HG02970 (cell line): Measurements from ENCODE around the gene B4GALT2.
A peak's percentile ranks its signal among the peaks of the same experiment; 100 is the strongest.

Source experiments
- ATAC-seq: cut with Tn5 transposase; IDR thresholded peaks from one replicate; pipeline ENCODE4 v1.9.1; 2021; ENCODE audit warnings: mild to moderate bottlenecking, moderate library complexity, moderate number of reproducible peaks; ENCODE audit not compliant: unreplicated experiment, low FRiP score

The B4GALT2 gene

DNA sequence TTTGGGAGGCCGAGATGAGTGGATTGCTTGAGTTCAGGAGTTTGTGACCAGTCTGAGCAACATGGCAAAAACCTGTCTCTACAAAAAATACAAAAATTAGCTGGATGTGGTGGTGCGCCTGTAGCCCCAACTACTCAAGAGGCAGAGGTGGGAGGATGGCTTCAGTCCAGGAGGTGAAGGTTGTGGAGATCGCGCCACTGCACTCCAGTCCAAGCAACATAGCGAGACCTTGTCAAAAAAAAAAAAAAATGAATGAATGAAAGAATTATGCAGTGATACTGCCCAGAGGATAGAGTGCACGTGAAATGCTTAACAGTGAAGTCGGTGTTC lies 9.6 kb upstream of the B4GALT2 start:
- no peak for ATAC-seq

DNA sequence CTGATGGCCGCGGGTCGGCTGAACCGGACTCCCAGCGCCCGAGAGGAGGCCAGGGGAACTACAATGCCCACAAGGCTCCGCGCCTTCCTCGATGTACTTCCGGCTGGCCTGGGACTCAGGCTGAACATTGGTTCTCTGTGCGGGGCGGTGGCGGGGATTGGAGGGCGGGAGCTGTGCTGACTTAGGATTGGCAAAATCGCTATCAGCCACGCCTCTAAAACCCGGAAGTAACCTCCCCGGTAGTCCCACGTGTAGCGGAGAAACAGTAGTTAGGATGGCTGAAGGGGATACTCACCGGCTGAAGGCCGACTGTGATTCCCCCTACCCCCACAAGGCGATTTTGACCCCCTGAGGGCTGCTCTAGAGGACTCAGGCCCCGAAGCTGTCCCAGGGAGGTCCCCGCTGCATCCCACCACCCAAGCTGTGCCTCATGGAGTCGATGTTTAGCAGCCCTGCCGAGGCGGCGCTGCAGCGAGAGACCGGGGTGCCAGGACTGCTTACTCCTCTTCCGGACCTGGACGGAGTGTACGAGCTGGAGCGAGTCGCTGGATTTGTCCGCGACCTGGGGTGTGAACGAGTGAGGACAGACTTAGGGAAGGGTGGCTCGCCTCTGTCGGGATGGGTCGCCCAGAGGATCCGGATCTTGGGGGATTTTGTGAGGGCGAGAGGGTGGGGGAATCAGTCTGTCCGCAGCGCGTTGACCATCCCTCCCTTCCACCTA lies 9.1 kb upstream of the B4GALT2 start, which contains the start of gene DPH2:
DPH2 (plus strand) TSS at position 265 of the 721 bp plus-strand sequence; CDS start at position 431, 166 bp downstream.
- peak; percentile 79 for ATAC-seq

DNA sequence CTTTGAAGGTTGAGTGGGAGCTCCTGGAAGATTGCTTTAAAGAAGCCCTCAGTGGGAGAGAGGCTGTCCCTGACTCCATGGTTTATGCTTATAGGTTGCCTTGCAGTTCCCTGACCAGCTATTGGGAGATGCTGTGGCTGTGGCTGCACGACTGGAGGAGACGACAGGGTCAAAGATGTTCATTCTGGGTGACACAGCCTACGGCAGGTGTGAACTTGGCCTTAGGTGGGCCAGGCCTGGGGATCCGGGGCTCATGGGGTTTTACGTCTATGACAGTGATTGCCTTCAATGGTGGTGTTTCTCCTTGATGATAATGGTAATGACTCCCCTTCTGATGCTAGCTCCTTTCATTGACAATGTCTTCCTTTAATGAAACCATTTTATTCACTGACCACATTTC lies 8.5 kb upstream of the B4GALT2 start:
- no peak for ATAC-seq

DNA sequence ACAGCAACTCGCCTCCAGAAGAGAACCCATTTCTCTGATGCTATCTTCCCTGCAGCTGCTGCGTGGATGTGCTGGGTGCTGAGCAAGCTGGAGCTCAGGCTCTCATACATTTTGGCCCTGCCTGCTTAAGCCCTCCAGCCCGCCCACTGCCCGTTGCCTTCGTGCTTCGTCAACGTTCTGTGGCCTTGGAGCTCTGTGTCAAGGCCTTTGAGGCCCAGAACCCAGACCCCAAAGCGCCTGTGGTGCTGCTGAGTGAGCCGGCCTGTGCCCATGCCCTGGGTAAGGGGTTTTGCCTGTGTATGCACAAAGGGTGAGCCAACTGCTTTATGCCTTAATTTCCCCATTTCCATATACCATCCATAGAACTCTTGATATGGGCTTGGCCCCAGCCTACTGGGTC lies 8.1 kb upstream of the B4GALT2 start:
- no peak for ATAC-seq

DNA sequence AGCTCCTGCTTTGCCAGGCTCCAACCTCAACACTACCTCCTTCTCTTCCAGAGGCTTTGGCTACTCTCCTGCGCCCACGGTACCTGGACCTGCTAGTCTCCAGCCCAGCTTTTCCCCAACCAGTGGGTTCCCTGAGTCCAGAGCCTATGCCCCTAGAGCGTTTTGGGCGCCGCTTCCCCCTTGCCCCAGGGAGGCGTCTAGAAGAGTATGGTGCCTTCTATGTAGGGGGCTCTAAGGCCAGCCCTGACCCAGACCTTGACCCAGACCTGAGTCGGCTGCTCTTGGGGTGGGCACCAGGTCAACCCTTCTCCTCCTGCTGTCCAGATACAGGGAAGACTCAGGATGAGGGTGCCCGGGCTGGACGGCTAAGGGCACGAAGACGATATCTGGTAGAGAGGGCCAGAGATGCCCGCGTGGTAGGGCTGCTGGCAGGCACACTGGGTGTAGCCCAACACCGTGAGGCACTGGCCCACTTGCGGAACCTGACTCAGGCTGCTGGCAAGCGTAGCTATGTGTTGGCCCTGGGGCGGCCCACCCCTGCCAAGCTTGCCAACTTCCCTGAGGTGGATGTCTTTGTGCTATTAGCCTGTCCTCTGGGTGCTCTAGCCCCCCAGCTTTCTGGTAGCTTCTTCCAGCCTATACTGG lies 7.6 kb upstream of the B4GALT2 start:
- no peak for ATAC-seq

DNA sequence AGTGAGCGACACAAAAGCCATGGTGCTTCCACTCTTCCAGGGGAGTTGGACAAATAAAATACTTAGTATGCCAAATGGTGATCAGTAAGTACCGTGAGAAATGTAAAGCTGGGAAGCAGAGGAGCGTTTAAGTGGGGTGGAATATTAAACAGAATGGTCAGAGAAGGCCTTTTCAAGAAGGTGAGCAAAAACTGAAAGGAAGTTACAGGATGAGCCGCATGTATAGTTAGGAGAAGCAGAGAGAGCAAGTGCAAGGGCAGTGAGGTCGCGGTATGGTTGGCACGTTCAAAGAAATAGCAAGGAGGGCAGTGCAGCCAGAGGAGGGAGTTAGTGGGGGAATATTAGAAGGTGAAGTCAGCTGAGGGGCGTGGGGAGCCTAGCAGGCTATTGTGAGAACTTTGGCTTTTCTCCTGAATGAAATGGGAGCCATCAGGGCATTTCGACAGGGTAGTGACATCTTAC lies 5.0 kb upstream of the B4GALT2 start:
- no peak for ATAC-seq

DNA sequence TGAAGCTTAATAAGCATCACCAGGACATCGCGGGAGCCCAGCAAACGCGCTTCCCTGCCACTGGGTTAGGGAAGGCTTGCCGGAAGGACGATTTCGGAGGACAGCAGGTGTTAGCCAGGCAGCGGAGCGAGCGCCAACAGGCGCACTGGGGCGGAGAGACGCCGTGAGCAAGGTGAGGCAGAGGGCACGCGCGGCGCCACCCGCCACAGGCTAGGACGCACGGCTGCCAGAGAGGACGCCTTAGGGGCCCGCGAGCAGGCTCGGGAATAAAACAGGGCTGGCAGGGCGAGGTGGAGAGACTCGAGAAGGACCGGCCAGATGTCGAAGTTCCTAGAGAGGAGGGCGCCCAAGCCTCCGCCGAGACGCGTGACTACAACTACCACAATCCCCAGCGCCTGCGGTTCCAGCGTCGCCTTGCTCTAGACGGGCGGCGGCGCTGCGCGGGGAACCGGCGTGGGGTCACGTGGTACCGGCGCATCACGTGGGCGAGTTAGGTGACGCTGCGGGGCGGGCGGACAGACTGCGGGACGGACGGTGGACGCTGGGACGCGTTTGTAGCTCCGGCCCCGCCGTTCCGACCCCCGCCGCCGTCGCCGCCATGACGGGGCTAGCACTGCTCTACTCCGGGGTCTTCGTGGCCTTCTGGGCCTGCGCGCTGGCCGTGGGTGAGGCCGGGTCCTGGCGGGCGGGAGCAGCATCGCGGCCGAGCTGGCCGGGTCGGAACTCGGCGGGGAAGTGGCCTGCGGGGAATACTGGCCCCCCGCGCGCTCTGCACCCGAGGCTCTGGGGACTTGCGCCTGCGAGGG lies 4.4 kb upstream of the B4GALT2 start, which contains the start of gene ATP6V0B:
ATP6V0B (plus strand) TSS at position 518 of the 806 bp plus-strand sequence; CDS start at position 599, 81 bp downstream.
- ATAC-seq = peak; percentile 76

DNA sequence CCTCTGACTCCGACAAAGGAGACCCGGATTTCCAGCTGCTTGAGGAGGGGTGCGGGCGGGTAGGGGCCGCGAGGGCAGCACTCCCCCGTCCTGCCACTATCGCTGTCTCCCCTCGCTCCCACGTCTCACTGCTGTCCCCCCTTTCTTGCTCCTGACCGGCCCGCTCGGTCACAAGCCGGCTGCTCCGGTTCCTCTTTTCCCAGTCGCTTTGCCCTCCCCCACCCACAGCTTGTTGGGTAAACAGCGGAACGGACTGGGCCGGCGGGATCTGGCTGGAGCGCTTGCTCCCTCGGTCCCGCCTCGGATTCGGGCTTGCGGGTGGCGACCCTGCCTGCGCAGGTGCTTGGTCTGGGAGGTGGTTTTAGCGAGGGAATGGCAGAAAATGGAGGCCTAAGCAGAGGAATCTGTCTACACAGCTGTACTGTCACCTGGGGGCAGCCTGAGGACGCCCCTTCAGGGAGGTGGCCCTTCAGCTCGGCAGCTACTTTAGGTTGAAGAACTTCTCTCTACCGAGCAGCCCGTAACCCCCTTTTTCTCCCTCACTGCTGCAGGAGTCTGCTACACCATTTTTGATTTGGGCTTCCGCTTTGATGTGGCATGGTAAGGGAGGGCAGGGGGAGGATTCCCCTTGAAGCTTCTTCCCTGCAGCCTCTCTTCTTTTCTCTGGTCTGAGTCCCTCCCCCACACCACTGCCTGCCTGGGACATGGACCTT lies 3.6 kb upstream of the B4GALT2 start:
- ATAC-seq = no peak

DNA sequence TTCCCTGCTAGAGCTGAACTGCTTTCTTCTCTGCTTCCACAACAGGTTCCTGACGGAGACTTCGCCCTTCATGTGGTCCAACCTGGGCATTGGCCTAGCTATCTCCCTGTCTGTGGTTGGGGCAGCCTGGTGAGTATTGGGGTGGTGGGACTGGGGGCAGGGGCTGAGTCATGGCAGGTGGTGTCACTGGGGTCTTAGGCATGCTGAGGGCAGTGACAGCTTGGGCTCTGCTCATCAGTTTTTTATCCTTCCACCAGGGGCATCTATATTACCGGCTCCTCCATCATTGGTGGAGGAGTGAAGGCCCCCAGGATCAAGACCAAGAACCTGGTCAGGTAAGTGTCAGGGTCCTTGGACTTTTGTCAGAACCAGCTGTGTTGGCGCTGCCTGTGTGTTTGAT lies 3.0 kb upstream of the B4GALT2 start:
- no peak for ATAC-seq

DNA sequence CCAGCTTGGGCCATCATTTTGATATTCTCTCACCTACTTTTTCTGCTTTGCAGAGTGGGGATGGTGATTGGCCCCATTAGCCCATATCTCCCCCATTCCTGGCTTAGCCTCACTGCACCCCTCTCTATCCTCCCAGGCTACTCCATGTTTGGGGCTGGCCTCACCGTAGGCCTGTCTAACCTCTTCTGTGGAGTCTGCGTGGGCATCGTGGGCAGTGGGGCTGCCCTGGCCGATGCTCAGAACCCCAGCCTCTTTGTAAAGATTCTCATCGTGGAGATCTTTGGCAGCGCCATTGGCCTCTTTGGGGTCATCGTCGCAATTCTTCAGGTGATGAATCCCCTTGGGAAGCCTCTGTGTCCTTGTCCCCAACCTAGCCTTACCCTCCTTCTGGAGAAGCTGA lies 2.1 kb upstream of the B4GALT2 start:
- no peak for ATAC-seq

DNA sequence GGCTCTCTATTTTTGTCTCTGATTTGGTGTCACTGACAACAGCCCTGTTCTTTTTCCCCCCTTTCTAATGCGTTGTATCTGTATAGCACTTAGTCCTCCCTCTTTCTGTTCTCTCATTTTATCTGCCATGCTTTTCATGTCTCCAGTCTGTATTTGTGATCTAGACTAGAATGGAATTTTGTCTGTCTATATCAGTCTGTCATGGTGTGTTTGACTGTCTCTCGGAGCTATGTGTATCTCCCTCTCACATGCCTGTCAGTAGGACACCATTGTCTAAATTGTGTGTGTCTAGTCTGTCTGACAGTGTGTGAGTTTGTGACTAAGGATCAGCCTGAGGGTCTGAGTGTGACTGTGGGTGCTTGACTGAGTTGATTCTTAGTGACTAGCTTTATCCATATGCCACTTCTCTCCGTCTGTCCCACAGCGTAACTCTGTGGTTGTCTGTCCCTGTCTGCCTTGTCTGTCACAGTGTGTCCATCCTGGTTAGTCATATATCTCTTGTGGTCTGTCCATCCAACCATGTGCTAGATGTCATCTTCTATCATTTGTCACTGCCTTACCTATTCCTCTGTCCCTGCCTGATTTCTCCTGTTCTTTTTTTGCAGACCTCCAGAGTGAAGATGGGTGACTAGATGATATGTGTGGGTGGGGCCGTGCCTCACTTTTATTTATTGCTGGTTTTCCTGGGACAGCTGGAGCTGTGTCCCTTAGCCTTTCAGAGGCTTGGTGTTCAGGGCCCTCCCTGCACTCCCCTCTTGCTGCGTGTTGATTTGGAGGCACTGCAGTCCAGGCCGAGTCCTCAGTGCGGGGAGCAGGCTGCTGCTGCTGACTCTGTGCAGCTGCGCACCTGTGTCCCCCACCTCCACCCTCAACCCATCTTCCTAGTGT lies 1.4 kb upstream of the B4GALT2 start:
- ATAC-seq = no peak

DNA sequence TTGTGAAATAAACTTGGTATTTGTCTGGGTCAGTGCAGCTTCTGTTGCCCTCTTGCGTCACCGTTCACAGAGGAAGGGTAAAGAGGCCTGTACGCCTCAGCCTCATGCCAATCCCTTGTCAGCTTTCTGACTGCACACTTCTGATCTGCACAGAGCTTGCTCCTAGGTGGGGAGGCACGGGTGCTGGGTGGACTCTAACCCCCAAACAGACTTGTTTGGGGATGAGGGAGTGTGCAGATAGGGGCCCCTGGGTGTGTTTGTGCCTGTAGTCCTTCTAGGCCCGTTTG lies 803 bp upstream of the B4GALT2 start:
- no peak for ATAC-seq

DNA sequence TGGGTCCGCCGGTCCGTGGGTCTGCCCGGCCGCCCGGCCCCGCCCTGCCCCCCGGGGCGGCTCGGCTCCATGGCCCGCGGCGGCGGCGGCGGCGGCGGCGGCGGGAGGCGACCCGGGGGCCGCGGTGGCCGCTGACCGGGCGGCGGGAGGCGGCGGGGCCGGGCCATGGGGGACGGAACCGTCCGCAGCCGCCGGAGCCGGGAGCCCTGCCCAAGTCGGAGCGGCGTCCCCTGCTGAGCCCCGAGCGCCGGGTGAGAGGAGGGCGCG lies 184 bp downstream of the B4GALT2 start:
- ATAC-seq = no peak

DNA sequence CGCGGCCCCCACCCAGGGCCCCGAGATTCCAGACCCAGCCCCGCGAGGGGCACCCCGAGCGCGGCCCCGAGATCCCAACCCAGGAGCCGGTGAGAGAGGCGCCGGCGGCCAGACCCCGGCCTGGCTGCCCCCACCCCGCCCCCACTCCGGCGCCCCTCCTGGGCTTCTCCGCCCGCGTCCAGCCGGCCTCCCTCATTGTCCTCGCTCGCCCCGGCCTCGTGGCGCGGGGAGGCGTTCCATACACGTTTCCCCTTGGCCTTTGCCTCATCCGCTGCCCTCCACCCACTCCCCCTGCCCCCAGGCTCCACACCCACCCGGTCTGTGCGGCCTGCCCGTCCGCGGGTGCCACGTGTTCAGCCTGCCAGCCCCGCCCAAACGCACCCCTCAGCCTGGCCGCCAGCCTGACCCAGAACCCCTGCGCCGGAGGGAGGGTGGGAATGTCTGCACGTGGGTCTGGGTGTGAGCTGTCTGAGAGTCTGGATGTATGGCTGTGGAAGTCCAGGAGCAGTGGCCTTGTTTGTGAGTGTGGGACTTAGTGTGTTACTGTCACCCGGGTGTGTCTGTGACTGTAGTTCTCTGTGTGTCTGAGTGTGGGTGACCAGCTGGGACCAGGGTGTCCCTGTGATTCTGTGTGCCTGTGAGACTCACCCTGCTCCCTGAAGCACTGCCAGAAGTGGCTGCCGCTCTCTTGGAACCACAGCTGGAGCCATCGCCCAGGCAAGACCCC lies 681 bp downstream of the B4GALT2 start:
- no peak for ATAC-seq

DNA sequence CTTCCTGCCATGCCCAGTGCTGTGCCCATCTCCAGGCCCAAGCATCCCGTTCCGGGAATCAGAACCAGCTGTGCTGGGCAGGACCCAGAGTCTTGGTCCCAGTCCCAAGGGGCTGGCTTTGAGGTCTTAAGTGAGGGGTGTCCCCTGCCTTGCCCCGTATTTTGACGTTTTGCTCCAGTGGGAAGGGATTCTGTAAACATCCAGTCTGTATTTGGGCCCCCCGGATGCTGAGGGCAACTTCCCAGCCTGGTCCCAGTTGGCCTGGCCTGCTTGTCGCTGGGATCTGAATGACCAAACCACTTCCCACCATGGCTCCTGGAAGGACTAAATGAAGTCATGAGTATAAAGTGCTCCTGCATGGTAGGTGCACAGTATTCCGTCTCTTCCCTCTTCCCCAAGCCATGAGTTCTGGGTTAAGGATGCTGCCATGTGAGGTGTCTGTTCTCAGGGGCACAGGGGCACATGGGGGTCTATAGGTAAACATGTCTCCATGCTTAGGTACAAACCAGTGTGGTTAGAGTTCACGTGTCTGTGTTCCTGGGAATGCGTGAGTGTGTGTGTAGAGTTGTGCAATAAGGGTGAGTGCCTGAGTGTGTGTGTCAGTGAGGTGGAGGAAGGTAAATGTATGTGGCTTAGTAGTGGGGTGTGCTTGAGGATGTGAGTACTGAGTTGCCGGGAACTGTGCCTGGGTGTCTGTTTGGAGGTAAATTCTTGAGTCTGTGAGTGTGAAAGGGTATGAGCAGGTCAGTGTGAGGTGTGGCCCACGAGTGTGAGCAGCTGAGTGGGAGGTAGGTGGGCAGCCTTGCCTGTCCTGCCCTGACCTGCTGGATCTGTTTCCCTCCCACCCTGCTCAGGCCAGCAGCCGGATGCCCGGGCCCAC lies 1.5 kb downstream of the B4GALT2 start:
- no peak for ATAC-seq

DNA sequence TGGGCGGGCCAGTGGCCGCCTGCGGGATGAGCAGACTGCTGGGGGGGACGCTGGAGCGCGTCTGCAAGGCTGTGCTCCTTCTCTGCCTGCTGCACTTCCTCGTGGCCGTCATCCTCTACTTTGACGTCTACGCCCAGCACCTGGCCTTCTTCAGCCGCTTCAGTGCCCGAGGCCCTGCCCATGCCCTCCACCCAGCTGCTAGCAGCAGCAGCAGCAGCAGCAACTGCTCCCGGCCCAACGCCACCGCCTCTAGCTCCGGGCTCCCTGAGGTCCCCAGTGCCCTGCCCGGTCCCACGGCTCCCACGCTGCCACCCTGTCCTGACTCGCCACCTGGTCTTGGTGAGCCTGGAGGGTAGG lies 2.1 kb downstream of the B4GALT2 start:
- no peak for ATAC-seq

DNA sequence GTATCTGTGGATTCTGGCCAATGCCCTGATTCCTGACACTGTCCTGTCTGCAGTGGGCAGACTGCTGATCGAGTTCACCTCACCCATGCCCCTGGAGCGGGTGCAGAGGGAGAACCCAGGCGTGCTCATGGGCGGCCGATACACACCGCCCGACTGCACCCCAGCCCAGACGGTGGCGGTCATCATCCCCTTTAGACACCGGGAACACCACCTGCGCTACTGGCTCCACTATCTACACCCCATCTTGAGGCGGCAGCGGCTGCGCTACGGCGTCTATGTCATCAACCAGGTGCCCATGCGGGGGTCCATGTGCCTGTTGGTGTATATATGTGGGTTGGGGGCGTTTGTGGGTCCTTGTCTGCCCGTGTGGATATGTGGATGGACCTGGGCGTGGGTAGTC lies 2.6 kb downstream of the B4GALT2 start:
- no peak for ATAC-seq

DNA sequence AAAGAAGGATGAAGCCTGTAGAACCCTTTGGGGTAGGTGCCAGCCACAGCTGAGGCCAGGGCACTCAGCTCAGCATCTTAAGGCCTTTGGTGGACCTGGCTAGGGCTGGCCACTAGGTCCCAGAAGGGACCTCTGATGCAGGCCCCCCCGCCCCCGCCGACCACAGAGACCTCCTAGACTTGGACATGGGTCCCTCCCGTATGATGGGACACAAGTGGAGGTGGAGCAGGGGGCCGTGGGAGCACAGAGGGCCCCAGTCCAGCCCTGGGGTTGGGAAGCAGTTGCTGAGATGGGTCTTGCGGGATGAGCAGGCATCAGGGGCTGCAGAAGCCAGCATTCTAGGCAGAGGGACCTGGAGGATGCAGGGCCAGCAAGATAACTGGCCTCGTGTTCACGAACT lies 3.2 kb downstream of the B4GALT2 start:
- ATAC-seq = no peak

DNA sequence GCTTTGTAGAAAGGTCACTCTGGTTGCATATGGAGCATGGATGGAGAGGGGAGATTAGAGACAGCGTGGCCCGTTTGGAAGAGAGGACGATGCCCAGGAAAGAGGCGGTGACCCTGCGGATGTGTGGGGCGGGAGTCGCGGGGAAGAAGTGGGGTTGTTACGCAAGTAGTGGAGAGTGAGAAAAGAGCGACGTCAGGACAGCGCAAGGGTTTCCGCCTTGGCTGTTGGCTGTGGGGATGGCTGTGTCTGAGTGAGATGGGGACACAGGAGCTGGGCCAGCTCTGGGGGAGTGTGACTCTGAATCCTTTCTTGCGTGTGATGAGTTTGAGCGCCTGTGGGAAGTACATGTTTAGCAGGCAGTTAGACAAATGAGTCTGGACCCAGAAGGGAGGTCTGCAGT lies 3.8 kb downstream of the B4GALT2 start:
- ATAC-seq = no peak
